NOMO-1 (cell line): ENCODE measurements around the gene CCNQ.

Source experiments
- DNase-seq, 2 experiments: peaks; one replicate each; lab custom pipeline; 2025; ENCODE audit not compliant: unreplicated experiment in 2 of 2; lab: John Stamatoyannopoulos, UW

Gene CCNQ

DNA sequence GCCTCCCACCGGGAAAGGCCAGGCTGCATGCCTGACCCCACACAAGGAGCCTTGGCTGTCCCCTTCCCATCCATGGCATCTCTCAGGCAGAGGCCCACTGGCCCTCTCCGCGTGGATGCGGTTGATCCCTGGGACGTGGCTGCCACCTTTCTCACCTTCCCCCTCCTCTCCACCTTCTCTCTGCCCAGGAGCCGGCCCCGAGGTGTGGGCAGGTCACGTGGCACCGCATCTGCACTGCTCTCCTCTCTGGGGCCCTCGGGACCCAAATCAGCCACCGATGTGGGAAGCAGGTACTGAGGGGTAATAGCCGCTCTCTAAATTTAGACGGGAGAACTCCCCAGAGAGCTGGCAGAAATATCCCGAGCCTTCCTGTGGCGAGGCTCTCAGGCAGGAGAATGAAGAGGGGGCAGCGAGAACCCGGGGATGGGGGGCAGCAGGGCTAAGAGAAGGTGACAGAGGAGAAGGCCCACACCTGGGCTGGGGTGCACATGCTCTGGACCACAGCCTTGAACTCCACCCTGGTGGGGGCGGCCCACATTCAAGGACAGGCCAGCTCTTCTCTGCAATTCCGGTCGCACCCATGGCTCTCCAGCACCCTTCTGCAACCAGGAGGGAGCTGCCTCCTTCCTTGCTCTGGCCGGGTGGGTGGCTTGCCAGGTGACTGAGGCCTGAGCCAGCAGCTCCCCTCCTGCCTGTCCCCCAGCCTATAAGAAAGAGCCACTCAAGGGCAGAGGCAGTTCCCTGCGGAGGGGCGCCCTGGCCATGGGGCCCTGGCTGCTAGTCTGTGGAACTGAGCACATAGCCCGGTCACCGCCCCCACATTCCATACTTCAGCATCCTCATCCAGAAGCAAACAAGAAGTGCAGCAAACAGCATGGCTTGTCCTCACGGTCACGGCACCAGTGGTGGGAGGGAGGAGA, 38.4 kb upstream of the CCNQ start:
- DNase-seq, result no peak

DNA sequence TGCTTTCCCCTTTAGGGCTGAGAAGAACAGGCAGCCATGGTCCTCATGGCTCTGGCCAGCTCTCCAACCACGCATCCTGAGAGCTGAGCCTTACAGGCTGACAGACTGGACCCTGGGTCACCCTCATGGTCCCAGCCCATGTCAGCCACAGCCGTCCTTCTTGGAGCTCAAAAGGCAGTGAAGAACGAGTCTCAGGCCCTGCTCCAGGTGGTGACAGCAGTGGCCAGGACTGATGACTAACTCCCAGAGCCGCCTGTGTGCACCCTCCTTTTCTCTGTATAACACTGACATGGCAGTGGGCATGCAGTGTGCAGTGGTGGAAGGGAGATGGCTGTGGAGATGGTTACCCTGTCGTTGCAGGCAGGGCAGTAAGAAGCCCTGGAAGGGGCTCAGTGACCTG, 37.8 kb upstream of the CCNQ start:
- no peak for DNase-seq

DNA sequence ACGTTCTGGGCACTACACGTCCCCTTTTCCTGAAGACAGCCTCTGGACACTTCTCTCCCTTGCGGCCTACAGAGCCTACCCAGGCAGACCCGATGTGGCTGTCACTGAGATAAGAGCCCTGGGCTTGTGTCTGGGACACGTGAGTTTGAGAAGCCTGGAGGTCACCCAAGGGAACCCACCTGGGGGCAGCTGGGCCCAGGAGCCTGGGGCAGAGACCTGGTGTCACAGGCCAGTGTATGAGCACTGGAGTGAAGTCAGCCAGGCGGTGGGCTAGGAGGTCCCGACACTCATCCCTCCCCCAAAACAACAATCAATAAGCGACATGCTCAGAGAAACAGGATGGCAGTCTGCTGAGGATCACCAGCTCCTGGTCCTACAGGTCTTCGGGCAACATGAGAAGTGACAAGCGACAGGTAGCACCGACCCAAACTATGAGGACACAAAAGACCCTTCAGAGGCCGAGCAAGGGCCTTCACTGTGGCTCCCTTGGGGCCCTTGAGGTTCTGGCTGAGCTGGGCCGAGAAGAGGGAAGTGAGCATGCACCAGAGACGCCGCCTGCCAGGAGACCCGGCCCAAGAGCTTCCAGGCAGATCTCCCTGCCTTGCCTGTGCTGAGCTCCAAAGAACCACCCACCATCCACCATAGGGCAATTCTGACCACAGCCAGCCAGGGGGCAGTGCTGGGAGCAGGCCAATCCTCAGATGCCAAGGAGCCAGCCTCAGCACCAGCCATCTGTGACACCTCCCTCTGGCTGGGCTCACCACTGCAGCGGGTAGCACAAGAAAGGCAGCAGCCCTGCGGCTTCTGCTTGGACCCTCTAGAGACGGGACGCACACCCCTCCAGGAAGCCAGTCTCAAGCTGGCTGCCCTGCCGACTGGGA, 37.1 kb upstream of the CCNQ start:
- DNase-seq, result peak; percentile 22 to 49

DNA sequence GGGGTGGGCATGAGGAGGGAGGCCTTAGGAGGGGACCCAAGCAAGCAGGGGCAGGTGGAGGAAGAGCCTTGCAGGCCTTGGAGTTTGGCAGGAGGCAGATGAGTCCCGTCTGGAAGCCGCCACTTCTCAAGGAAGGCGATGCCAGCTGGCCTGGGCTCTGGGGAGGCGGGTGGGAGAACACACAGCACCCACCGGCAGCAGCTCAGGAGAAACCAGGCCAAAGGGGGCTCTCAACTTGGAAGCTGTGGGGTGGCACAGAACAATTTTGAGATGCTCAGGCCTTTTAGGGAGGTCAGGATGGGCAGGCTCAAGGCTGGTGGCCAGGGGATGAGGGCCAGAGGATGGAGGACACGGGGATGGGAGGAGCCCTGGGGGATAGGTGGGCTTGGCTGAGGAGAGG, 36.4 kb upstream of the CCNQ start:
- no peak for DNase-seq

DNA sequence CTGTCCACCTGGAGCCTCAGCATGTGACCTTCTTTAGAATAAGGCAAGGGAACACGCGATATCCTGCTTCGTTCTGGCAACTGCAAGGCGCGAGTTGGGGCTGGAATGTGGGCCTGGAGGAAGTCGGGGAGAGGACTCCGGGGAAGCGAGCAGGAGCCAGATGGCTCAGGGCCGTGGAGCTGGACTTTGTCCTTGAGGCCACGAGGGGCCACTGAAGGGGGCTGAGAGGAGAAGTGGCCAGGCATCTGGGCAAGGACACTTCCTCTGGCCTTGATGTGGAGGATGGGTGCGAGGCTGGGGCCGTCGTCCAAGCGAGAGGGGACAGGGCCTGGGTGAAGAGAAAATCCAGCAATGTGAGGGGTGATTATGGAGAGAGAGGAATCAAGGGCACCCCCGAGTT, 35.9 kb upstream of the CCNQ start:
- DNase-seq, result no peak

DNA sequence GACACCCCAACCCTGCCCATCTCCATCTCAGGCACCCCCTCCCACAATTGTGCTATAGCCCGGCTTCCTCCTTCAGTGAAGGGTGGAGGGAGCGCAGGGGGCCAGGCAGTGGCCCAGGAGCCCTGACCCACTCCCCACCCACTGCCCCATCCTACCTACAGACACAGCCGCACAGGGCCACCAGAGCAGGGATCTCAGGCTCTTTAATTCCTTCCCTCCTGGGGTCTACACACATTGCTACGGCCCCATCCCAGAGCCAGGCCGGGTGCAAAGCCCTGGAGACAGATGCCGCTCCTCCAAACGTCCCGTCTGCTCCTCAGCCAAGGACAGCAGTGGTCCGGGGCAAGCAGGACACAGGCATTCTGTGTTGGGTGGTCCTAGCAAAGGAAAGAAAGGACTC, 35.3 kb upstream of the CCNQ start:
- DNase-seq, result no peak

DNA sequence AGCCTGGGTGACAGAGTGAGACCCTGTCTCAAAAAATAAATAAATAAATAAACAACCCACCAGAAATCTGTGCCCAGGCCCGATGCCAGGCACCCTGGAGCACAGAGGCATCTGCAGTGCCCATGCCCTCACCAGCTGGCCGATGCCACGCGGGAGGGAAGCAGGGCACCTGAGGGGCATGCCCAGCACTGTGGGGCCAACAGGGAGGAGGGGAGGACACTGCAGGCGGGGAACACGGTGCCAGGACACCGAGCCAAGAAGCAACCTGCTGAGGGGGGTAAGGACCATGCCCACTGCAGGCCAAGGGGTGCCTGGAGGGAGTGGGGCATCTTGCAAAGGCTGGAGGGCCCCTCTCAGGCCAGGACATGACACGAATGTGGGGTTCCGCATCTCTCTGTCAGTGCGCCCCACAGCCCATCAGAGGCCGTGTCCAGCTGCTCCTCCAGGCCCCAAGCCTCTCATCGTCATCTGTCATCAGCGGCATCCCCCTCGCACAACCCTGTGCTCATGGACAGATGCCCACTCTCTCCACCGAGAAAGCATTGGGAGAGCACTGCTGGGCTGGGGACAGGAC, 34.8 kb upstream of the CCNQ start:
- no peak for DNase-seq

DNA sequence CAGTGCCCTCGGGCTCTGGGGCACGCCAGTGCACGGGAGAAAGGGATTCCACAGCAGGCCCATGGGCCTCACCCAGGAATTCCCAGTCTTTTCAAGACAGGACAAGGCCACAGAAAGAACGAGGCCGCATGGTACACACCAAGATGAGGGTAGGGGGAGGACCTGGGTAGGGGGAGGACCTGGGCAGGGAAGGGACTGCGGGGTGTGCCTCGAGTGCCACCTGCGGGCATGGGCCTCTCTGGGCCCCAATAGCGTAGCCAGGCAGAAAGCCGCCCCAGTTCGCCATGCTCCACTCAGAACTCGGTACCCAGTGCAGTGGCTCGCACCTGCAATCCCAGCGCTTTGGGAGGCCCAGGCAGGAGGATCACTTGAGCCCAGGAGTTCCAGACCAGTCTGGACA, 34.1 kb upstream of the CCNQ start:
- no peak for DNase-seq

DNA sequence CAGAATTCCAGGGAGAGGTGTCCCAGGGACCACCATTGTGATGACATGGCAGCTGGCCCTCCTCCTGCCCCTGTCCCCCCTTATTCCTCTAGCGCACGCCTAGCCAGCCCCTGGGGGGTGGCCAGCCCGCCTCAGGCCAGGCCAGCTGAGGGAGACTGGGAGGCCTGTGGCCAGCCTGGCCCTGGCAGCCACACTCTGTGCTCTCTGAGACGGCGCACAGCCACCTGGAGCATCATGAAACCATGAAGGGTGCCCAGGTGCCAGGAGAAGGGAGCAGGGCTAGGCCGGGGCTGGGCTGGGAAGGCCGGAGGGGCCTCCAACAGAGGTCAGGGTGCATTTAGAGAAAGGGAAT, 33.6 kb upstream of the CCNQ start:
- no peak for DNase-seq

DNA sequence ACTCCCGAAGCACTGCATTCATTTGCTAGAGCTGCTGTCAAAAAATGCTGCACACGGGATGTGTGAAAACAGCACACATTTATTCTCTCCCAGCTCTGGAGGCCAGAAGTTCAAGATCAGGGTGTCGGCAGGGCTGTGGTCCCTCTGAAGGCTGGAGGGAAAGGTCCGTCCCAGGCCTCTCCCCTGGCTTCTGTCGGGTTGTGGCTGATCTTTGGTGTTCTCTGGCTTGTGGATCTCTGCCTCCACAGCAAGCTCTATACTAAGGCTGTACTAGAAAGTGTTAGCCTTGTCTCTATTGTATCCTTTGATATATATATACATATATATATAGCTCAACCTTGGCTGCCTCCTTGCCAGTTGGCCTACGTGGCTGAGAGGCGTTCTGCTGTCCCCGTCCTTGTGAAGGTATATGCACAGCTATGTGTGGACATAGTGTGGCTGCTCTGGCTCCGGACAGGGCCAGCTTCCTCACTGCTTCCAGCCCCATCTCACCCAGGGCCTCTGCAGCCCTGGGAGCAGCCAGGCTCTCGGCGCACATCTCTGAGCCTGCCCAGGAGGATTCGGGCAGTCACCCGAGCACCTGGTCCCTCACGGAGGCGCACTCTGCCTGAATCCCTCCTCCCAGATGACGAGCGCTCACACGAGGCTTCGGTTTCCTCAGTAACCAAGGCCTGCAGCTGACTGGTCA, 33.1 kb upstream of the CCNQ start:
- no peak for DNase-seq

DNA sequence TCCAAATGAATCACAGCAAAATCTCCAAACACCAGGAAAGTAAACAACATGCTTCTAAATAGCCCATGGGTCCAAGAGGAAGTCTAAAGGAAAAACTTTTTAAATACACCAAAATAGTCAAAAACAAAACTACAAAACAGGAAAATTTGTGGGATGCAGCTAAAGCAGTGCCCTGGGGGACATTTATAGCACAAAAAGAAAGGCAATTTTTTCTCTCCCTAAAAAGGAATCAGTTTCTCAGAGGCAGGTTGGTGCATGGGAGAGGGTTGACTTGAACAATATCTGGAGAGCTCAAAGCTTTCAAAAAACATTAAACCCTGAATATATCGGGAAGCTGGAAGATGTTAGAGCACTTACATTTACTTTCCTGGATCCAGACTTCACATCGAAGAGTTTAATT, 32.4 kb upstream of the CCNQ start:
- no peak for DNase-seq

DNA sequence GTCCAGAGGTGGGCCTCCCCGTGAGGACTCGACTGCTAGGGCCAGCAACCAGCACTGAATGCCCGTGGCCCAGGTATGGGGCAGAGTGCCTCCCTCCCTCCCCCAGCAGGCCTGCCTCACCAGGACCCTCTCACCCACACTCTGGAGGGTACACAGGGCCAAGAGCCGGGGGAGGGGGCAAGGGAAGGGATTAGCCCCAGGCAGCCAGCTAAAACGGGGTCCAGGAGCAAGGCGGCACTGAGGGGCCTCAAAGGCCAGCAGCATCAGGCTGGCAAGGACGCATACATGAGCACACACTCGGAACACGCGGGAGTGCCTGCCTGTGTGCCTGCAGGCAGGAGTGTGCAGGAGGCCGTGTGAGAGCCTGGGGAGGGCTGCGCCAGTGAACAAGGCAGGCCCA, 29.7 kb upstream of the CCNQ start:
- DNase-seq, result no peak

DNA sequence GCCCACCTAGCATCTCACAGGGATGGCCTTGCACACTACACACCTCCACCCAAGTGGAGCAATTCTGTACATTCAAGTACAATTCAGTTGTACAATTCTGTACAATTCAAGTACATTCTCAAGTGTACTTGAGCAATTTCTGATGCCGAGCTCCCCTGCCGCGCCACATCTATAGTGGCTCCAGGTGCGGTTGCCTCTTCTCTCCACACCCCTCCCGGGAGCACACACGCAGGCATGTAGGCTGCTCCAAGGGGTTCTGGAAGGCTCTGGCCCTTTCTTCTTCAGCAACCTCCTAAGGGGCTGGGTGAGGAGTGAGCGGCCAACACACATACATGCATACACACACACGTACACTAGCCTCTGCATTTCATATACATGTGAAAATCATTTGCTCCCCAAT, 29.2 kb upstream of the CCNQ start:
- no peak for DNase-seq

DNA sequence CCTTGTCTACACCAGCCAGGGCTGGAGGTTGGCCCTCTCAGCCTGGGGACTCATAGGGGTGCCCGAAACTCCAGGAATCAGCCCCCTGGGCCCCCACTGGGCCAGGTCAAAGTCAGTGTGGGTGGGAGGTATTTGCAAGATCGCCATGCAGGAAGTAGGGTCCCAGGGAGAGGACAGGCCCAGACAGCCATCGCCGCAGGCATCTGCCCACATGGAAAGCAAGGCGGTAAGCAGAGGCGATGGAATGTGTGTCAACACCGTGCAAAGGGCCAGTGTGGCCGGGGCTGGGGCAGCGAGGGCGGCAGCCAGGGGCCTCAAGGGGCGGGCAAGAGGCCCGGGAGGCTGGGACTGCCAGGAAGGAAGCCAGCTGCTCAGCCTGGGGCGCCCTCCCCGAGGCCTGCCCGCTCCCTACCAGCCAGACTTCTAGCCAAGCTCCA, 28.8 kb upstream of the CCNQ start:
- DNase-seq, result no peak

DNA sequence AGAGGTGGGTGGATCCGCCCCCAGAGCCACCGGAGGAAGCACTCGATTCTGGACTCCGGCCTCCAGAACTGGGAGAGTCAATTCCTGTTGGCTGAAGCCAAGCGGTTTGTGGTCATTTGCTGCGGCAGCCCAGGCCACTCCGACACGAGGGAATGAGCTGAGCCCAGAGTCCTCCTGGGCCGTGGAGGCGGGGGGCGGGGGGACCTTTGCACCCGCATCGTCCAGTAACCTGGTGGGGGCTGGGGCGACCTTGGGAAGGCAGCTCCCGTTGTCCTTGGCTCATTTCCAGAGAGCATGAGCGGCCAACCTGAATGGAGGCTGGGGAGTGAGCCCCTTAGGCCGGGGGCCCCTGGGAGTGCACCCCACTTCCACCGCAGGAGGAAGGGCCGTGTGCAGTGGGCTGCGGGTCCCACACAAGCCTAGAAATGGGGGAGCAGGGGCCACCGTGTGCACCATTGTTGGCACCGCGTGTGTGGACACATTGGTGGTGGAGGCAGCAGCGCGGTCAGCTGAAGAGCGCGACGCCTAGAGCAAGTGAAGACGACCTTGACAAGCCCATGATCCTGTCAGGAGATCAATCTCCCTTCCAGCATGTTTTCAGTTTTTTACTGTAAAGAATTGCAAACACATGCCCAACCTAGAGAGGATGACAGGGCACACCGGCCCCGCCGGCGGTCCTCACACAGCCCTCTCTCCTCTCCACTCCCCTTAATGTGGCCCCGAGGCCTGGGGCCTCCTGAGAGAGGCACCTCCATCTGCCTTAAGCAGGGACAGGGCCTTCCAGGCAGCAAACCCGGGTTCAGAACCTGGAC, 28.1 kb upstream of the CCNQ start:
- DNase-seq, result no peak

DNA sequence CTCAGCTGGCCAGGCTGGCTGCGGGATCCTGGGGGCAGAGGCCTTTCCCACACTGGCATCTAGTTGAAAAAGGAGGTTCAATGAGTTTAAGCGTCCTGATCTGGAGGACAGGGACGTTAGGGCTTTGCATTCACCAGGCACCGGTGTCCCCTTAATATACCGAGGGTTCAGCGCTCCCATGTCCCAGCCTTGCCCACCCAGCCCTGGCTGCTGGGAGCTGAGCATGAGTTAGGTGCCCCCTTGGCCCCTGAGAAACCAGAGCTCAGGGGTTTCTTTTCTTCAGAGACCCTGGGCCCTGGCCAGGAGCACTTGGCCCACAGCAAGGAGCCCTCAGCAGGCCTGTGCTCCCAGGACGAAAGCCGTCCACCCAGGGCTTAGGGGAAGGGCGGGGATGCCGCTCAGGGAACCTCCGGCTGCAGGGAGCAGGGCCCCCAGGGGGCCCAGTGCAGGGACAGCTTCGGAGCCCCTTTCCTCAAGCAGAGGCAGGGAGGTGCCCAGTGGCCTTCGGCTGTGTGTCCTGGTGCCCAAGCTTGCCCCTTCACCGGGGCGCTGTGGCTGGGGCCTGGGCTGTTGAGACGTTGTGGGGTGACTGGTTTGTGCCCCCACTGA, 27.2 kb upstream of the CCNQ start:
- no peak for DNase-seq

DNA sequence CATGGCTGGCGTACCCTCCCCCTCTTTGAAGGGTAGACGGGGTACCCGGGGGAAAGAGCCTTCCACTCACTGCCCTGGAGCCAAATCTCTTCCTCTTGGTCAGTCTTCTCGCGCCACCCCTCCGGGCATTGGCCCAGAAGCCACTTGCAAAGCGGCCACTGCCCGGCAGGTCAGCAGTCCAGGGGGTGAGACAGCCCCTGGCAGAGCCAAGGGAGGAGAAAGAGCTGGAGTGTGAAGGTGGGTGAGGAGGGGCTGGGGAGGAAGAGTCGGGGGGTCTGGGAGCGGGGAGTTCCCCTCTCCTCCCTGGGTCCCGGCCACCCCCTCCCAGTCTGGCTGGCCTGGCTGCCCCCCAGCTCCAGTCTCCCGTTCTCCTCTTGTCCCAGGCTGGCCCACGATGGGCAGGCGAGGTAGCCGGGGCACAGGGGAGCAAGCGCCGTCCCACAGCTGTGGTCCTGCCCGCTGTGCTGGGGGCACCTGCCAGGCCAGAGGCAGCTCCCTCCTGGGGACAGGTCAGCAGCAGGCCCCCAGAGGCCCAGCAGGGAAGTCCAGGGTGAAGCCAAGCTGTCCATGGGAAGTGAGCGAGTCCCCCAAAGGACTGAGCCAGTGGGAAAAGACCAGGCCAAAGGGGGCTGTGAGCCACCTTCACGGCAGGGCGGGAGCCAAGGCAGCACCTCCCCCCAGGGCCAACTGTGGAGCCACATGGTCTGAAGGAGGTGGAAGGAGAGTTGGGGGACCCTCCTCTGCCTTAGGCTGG, 26.5 kb upstream of the CCNQ start:
- DNase-seq, result no peak

DNA sequence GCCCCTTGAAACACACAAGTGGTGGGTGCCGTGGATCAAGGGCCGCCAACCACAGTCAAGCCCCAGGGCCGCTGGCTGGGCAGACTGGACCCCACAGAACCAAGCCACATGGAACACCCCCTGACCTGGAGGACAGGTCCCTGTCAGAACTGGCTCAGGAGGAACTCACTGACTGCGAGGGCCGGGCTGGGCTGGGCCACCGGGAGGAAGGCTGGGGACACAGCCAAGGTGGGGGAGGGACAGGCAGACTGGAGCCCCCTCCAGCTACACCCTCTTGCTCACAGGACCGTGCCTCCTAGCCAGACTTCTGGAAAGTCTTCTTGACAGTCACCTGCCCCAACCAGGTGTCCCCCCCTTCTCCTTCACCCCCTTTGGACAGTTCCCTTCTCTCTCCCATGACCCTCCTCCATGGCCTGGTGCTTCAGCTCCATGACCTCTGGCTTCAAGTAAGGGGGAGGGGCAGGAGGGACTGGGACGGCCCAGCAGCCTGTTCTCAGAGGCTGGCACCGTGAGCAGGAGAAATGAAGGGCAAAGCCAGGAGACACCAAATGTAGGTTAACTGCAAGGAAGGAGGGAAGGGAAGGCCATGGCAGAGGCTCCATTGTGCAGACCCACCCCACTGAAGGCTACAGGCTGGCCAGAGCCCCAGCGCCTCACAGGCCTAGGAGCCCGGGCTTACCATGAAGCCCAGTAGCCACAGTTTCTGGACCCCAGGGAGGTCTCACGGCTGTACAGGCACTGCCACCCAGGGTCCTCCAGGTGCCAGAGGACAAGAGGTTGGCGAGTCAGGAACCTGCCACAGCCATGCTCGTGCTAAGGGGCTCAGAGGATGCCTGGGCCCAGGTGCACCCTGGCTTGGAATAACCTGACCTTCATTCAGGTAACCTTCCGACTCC, 25.5 kb upstream of the CCNQ start:
- DNase-seq, result no peak
